Measurements from ENCODE around the gene KCNK17.

Gene KCNK17

DNA sequence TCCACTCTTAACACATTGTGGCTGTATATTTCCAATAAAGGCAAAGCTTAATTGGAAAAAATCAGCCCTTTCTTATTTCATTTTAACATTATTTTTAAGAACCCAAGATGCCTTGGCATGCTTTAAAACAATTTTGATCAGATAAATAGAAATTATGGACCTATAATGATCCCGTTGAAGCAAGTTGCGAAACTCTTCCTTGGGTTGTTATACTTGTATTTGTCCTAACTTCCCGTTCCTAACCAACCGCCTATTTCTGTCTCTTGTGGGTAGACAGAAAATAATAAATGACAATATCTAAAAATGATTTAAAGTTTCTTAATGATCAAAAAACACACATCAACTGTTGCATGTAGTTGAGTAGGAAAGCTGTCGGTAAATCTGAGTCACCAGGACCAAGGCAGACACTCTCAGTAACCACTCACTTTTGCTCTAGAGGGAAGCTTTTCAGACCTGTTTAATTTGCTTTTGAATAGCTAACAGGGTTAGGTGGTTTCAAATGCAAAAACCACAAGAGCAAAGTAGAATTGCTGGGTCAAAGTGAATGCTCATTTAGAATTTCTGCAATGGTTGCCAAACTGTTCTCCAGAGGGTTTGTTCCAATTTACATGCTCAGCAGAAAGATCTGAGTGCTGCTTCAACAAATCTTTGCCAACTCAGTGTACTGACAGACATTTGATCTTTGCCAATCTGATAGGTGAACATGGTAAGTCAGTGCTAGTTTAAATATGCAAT, 50.7 kb downstream of the KCNK17 start:
- no peak for DNase-seq

DNA sequence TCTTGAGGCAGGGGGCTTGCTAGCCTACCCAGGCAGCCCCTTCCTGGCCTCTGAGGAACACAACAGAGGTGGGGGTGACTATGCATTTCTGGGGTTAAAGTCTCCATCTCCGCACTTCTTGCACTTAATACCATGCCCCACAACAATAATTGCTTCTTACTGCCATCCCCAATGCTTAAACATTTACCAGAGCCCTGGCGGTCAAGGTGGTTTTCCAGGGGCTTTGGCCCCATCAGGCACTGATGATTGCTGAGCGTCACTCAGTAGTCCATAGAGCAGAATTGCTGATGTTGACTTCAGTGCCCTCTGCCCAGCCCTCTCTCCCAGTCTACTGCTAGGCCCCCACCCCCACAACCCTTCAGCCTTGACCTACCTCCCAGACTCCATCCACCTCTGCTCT, 52.5 kb downstream of the KCNK17 start:
- no peak for DNase-seq

DNA sequence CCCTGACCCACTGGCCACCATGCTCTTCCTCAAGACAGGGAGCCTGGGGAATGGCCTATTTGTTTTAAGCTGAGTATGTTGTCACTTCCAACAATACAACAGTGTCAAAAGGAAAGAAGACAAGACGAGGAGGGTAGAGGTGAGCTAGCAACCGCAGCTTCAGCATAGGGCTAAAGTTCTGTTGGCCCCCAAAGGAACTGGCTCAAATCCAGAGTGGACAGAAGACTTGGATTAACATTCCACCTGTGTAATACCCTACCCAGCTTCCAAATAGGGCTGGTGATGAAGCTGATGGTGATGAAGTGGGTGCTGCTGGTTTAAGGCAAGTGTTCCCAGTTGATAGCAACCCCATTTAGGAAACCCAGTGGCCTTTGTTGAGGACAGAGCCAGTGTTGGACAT, 53.3 kb downstream of the KCNK17 start:
- DNase-seq: no peak

DNA sequence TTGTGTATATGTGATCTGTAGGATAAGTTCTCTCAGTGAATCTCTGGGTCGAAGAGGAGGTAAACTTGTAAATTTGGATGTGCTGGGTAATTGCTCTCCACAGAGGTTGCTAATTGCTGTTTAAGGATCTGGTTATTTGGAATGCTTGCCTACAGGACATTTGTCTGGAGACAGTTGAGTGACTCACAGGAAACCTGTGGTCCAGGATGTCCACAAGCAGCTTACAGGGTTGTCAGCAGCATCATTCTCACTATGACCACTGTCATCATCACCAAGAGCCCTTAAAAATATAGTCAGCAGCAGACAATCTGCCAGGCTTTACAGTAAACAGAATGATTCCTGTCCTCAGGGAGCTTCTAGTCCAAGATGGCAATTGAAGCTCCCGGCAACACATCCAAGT, 53.8 kb downstream of the KCNK17 start:
- DNase-seq: no peak

- DNase-seq: no peak
Observed at GRCh38 chr6:39256294-39256940, 57.8 kb downstream of the KCNK17 start.

DNA sequence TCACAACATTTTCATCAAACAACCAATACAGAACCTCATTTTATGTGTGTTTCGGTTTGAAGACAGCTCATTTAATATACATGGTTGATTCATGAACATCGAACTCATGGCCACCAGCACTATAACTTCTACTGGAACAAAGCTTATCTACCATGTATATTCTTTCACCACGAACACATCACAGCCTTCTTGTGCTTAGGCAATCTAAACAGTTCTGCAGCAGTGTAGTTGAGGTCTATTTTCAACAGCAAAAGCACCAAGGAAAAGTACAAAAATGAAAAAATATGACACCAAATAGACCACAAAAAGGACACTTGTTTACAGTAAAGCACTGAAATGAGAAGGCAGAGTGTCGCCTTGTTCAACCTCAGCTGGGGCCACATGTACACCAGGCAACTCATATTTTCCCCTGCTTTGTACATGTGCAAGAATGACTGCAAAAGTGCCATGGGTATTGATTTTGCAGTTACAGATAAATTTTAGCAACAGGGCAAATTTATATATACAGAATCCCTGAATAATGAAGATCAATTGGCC, 59.2 kb downstream of the KCNK17 start:
- DNase-seq: no peak

- DNase-seq: peak; percentile 65
Observed at GRCh38 chr6:39251406-39251805, 62.8 kb downstream of the KCNK17 start.

GRCh38 chr6:39250507-39250906, 63.7 kb downstream of the KCNK17 start:
- no peak for DNase-seq

GRCh38 chr6:39249278-39249677, 64.9 kb downstream of the KCNK17 start:
- no peak for DNase-seq
